CD4-positive, alpha-beta T cell treated with Interleukin-15 for 4 hours (primary cell): ENCODE measurements around the gene CEP72.
"Not testable (repeated sequence)": the region's sequence is repeated elsewhere in the genome, so short reads cannot be mapped to it uniquely, and the experiment has no call there.

Source experiments
- DNase-seq: peaks from one replicate; pipeline ENCODE4 v3.0.0-alpha.2; 2020; ENCODE audit warnings: low spot score

CEP72 gene

DNA sequence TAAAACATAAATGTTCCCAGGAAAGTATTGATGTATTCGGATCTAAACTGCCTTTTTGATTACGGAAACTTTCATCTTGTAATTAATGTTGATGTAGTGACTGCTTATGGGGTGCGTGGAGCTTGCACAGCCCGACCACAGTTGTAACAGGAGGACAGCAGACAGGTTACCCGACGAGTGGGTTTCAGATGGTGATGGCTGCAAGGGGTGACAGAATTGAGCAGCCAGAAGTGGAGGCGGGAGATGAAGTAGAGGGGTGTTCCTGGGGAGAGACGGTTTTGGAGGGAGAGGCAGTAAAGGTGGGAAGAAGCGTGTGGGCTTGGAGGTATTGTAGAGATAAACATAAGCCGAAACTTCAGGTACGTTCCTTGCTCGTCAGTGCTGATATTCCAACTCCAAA lies 5.8 kb downstream of the CEP72 start:
- no peak for DNase-seq

DNA sequence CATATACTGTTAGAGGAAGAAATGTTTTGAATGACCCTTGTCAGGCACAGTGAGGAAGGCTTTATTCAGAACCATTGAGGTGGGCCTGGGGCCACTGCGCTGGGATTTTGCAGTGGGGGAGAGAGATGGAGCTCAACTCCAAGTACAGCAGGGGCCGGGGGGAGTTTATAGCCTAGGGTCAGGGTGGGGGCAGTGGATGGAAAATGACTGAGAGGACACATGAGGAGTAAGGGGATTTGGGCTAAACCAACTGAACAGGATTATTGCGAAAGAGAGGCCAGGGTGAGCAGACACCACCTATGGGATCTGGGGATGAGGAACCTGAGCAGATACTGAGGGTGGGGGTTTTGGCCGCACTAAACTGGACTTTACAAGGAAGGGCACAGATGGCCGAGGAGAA lies 6.3 kb downstream of the CEP72 start:
- DNase-seq = no peak

DNA sequence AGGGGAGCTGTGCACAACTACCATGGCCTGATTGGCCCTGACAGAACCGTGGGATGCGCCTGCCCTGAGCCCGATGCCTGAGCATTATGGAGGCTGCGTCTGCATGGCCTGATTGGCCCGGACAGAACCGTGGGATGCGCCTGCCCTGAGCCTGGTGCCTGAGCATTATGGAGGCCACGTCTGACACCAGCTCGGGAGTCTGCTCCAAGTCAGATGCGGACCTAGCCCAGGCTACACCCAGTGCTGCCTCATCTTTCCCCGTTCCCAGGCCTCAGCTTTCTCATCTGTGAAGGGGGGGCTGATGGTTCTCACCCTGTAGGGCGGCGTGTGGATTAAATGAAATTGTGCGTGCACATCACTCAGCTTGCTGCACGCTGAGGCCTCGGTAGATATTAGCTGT lies 7.3 kb downstream of the CEP72 start:
- no peak for DNase-seq

DNA sequence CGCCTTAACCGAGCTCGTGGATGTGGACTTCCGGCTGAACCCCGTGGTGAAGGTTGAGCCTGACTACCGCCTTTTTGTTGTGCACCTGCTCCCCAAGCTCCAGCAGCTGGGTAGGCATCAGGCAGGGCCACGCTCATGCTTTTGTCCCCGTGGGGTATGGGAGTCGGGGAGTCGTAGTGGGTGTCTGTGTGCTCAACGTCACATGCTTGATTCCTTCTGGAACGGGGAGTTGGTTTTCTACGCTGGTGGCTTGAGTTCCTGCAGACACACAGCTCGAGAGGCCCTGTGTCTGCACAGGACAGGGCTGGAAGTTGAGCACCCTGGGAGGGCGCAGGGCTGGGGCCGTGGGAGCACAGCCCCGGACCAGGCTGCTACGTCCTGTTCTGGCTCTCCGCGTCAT lies 8.0 kb downstream of the CEP72 start:
- no peak for DNase-seq

- no peak for DNase-seq
Measured at GRCh38 chr5:620586-621180, 8.5 kb downstream of the CEP72 start.

GRCh38 chr5:621341-621761 lies 9.2 kb downstream of the CEP72 start:
- no peak for DNase-seq

DNA sequence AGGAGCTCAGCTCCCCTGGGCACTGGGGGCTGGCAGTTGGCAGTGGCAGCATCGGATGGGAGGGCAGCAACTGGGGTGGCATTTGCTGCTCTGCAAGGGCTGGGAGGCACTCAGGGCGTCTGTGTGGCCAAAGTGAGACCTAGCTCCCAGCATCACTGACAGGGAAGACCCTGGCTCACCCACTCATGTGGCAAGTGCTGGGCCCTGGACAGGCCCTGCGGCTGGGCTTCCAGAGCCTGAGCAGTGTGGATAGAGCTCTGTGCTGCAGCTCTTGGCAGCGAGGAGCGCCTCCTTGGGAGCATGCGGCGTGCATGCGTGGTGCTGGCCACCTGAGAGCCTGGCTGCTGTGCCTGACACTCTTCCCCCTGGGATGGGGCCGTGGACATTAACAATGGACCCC lies 10.2 kb downstream of the CEP72 start:
- DNase-seq = no peak

GRCh38 chr5:622946-623522 lies 10.9 kb downstream of the CEP72 start:
- no peak for DNase-seq

DNA sequence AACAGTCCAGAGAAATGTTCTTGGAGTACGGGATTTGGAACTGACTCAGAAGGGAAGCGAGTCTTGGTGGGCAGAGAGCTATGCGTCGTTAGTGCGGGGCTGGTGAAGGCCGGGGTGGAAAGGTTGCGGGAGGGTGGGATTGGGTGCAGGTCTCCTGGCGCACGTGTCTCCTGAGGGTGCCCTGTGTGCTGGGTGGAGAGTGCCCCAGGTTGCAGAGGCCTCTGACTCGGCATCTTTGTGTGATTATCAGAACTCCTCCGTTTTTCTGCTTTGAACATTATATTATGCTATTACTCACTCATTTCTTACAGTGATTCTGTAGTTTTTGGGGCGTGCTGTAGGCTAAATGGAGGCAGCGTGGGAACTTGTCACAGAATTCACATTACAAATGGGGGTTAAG lies 11.4 kb downstream of the CEP72 start:
- no peak for DNase-seq

- no peak for DNase-seq
Measured at GRCh38 chr5:624118-624950, 12.2 kb downstream of the CEP72 start.

GRCh38 chr5:624951-625230 lies 12.8 kb downstream of the CEP72 start:
- DNase-seq = no peak

DNA sequence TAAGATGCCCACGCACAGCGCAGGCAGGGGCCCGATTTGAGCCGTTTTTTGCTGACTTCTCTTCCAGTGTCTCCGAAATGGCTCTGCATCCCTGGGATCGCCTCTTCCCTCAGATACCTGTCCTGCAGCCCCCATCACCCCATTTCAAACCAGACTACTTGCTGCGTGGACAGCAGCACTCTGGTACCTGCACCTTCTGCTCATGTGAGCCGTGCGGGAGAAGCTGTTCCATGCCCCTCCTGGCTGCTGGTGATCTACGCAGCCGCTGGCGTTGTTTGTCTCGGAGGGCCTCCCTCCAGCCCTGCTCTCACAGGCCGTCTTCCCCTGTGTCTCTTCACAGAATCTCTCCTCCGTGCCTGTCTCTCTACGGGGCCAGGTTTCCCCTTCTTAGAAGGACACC lies 13.4 kb downstream of the CEP72 start:
- no peak for DNase-seq

DNA sequence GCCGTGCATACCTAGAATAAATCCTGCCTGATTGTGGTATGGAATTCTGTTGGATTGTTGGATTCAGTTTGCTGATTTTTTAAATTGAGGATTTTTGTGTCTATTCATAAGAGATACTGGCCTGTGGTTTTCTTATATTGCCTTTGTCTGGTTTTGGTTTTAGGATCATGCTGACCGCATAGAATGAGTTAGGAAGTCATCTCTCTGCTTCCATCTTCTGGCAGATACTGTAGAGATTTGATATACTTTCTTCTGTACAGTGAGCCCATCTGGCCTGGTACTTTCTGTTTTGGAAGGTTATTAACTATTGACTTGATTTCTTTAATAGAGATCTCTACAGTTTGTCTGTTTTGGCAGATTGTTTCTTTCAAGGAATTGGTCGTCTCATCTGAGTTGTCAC lies 14.7 kb downstream of the CEP72 start:
- no peak for DNase-seq

GRCh38 chr5:627840-628239 lies 15.7 kb downstream of the CEP72 start:
- no peak for DNase-seq

GRCh38 chr5:628351-629205 lies 16.4 kb downstream of the CEP72 start:
- not testable (repeated sequence) for DNase-seq

- DNase-seq = no peak
Measured at GRCh38 chr5:633501-633955, 21.4 kb downstream of the CEP72 start.

DNA sequence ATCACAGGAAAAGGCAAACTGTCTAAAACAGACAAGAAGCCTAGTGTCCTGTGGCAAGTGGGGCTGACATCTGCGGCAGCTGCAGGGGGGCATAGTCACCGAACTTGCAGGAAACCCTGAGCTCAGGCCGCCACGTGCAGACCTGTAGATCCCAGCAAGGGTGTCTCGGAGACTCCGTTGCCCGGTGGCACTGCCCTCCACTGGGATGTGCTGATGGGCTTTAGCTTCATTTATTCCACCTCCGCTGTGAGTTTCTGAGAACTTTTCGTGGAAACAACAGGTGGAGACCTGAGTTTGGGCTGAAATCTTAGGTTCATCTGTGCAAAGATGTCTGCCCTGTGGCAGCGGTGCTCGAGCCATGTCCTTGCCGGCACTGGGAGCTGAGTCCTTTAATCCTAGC lies 22.1 kb downstream of the CEP72 start:
- DNase-seq = no peak

DNA sequence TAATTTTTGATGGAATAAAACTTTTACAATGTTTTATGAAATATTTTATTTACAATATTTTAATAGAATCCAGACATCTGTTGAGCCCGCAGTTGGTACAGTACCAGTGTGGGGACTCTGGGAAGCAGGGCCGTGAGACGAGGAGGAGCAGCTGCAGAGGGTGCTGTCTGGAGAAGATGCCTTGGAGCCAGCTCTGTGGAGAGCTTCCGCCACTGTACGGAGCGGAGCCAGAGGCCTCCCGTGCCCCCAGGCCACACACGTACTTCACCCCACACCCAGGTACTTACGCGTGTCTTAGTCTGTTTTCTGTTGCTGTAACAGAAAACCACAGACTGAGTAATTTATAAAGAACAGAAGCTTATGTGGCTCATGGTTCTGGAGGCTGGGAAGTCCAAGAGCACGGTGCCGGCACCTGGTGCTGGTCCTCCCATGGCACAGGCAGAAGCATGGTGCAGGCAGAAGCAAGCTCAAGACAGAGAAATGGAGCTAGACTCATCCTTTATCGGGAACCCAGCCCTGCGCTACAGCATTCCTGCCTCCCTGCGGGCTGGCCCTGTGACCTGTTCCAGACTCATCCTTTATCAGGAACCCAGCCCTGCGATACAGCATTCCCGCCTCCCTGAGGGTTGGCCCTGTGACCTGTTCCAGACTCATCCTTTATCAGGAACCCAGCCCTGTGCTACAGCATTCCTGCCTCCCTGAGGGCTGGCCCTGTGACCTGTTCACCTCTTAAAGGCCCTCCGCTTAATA lies 23.3 kb downstream of the CEP72 start:
- DNase-seq = no peak

DNA sequence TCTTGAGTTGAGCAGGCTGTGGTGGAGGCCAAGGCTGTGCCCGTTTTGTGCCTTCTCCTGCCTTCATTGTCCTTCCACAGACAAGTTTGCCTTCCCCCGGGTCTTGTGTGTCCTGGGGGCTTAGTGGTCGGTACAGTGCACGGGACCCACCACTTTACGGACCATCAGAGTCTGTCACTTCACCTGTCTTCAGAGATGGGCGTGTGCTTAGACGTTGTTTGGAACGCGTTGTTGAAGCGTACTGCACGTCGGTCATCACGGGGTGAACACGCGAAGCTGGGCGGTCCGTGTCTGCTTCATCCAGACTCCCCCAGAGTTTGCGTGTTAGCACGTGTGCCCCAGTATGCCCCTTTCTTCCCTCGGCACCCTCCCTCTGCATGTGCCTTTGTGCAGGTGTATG lies 24.8 kb downstream of the CEP72 start:
- no peak for DNase-seq

DNA sequence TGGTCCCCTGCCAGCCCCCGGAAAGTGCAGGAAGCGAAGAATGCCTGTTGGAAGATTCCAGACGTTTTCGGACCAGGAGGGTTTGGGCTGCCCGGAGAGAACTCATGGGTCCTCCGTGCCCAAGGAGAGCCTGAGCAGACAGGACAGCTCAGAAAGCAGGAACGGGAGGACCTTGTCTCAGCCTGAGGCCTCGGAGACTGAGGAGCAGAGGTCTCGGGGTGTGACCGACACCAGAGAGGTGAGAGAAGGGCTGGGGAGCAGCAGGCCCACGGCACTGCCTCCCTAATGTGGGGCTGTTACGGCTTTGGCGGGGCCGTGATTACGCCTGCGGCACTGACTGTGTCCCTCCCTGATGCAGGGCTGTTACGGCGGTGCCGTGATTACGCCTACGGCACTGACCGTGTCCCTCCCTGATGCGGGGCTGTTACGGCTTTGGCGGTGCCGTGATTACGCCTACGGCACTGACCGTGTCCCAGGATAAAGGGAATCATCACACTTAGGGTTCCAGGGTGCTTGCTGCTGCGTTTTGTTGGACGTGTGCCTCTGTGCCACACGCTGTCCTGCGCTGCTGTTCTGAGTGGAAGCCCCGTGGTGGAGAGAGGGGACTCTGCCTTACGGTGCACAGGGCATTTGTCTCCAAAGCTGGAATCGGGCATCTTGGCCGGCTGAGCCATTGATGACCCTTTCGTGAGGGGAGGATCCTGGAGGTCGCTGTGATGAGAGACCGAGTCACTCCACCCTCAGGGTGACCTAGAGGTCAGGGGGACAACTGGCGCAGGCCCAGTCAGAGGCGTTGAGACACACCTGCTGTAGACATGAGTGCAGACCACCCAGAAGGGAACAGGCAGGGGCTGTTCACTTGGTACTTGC lies 25.7 kb downstream of the CEP72 start:
- DNase-seq = no peak
